Adrenal gland (tissue), 12 donors: Measurements from ENCODE around the gene GLI2. TPM values are rescaled to one million over a fixed set of nuclear protein-coding genes. Genes with fewer than 3 reads are reported as not detected.

ENCODE experiments used
- DNase-seq, 7 donors: peaks; one replicate each; pipeline ENCODE4 v3.0.0-alpha.2; 2019 to 2020
- H3K27ac ChIP-seq, 5 donors: fragments of 200-600 bp; sonication (generic) in 4 of 5; 1 replicate in 3 of 5; 2 replicates in 2 of 5; pipeline versions ENCODE4 v1.5.1 to v1.8.0; 2016 to 2020; ENCODE audit warnings: mild to moderate bottlenecking in 1 of 5
- H3K27me3 ChIP-seq: fragments of 200-600 bp; 2 replicates; pipeline ENCODE4 v1.8.0; 2021
- H3K36me3 ChIP-seq, 2 donors: fragments of 200-600 bp; replicated peaks in 1 of 2; 1 replicate in 1 of 2; 2 replicates in 1 of 2; pipeline versions ENCODE4 v1.5.1 to v1.8.0; 2018 to 2022
- H3K4me1 ChIP-seq, 2 donors: fragments of 200-600 bp; replicated peaks in 1 of 2; 1 replicate in 1 of 2; 2 replicates in 1 of 2; pipeline versions ENCODE4 v1.5.1 to v1.8.0; 2018 to 2021
- H3K4me3 ChIP-seq, 4 donors: fragments of 200-600 bp; sonication (generic) in 3 of 4; one replicate each; pipeline ENCODE4 v1.5.1; 2016 to 2018
- H3K9me3 ChIP-seq, 3 donors: fragments of 200-600 bp; sonication (generic) in 1 of 3; replicated peaks in 1 of 3; 1 replicate in 2 of 3; 2 replicates in 1 of 3; pipeline versions ENCODE4 v1.5.1 to v1.8.0; 2016 to 2021
- POLR2A ChIP-seq, 2 donors: fragments of 450-650 bp; IDR thresholded peaks; one replicate each; pipeline ENCODE4 v1.6.1; 2017; ENCODE audit warnings: antibody characterized with exemption in 2 of 2, mild to moderate bottlenecking in 2 of 2, moderate library complexity in 1 of 2
- WGBS, 4 donors: extraction: QIAGEN DNeasy Blood & Tissue Kit in 2 of 4; methylation state at CpG; one replicate each; pipeline versions ENCODE4 v1.1.5 to v1.1.7; 2013 to 2017; 5-methylcytosine and 5-hydroxymethylcytosine counted together
- intact Hi-C, 2 donors: fragments of 100-400 bp; cut with DNase I; formaldehyde crosslinking; loops; one replicate each; pipeline versions ENCODE4 v1.14.1 to v1.15.0; 2022 to 2023
- polyA plus RNA-seq, 3 donors: library from polyadenylated mRNA; stranded (reverse); fragments of 200-250 nt in 2 of 3; fragments of 350-450 nt in 1 of 3; fragmentation: Illumina TruSeq in 1 of 3; extraction: RNeasy Lipid Tissue Mini Kit (QIAGEN cat#74804) in 1 of 3; gene quantifications; one replicate each; pipeline ENCODE4 v1.2.3, GENCODE V29; 2013 to 2014
- total RNA-seq, 9 donors: library from RNA; depleted of rRNA in 4 of 9; stranded (reverse); fragments of >200 nt in 4 of 9; fragments of 120-200 nt in 1 of 9; fragmentation: NEBNext Ultra II Directional in 1 of 9; extraction: Animal tissue kit (Norgen Biotek cat#: 25700) in 1 of 9; gene quantifications; one replicate each; pipeline versions ENCODE4 v1.1.0 to v1.2.4, GENCODE V29; 2013 to 2023
- TF ChIP-seq, protein P1 (sequence below), 6 experiments: fragments of 450-650 bp in 4 of 6; fragments of 200-600 bp in 2 of 6; sonication (generic) in 1 of 6; IDR thresholded peaks; 1 replicate in 5 of 6; 2 replicates in 1 of 6; pipeline versions ENCODE4 v1.5.1 to v1.8.0; 2016 to 2021; ENCODE audit warnings: antibody characterized with exemption in 6 of 6, mild to moderate bottlenecking in 2 of 6, moderate library complexity in 1 of 6
- donor health status: healthy with polysubstance abuse.
- donor health status: Bipolar disorder and iron deficiency.
- donor health status: DM: yes; HTN: yes; CAD: no.
- donor health status: DM: no; HTN: no; CAD: no.
- donor health status: DM: no; HTN: no; CAD: no.
- donor health status: DM: yes; HTN: yes; CAD: no.

The GLI2 gene
- total and polyA plus RNA-seq, 12 donors: 0.51 to 4.5 (median 2.5) TPM

DNA sequence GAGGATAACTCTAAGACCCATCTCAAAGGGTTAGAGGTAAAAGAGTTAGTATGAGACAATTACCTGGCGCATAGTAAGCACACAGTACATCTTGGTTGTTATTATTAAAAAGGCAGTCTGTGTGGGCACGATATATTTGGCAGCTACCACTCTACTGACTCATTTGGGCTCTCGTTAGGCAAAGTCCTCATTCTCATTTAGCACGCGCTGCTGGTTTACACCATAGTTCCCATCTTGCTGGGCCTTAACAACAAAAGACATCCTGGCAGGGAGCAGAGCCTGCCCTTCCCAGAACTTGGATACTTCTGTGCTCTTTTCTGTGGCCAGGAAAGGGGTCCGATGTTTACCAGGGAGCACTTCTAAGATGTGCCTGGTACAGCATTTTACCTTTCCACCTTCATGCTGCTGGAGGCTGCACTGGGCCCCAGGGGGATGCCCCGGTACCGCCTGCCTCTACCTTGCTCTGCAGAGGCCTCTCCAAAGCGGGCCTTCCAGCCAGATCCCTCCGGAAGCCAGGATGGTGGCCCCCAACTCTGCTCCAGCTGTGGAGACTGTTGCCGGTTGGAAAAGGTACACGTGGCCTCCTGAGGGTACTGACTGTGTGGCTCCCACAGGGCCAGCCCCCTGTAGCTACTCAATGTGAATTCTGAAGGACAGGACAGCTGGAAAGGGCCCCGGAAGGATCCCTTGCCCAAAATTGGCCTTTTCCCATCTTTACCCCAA is 15.0 kb downstream of the GLI2 start:
- H3K4me3 ChIP-seq: no peak overlapping the region
- DNase-seq: peak in 2 of 7 donors; percentile 6 to 23
- TF ChIP-seq POLR2A (IDR thresholded peaks at IDR 0.05): no peak
- TF ChIP-seq, protein P1, sequence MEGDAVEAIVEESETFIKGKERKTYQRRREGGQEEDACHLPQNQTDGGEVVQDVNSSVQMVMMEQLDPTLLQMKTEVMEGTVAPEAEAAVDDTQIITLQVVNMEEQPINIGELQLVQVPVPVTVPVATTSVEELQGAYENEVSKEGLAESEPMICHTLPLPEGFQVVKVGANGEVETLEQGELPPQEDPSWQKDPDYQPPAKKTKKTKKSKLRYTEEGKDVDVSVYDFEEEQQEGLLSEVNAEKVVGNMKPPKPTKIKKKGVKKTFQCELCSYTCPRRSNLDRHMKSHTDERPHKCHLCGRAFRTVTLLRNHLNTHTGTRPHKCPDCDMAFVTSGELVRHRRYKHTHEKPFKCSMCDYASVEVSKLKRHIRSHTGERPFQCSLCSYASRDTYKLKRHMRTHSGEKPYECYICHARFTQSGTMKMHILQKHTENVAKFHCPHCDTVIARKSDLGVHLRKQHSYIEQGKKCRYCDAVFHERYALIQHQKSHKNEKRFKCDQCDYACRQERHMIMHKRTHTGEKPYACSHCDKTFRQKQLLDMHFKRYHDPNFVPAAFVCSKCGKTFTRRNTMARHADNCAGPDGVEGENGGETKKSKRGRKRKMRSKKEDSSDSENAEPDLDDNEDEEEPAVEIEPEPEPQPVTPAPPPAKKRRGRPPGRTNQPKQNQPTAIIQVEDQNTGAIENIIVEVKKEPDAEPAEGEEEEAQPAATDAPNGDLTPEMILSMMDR (IDR thresholded peaks at IDR 0.05): no peak
- intact Hi-C loops: no loop called here
- 86 to 90% (median 87%) methylated on average over 11 to 13 of the region's 13 CpGs for WGBS, 4 donors
- H3K27ac ChIP-seq: peak overlapping the region in 1 of 5 donors; percentile 69
- H3K4me1 ChIP-seq: no peaks in the 10 kb centered on the region
- no peaks in the 10 kb centered on the region for H3K9me3 ChIP-seq
- H3K27me3 ChIP-seq: no peaks in the 10 kb centered on the region
- H3K36me3 ChIP-seq: no peaks in the 10 kb centered on the region

DNA sequence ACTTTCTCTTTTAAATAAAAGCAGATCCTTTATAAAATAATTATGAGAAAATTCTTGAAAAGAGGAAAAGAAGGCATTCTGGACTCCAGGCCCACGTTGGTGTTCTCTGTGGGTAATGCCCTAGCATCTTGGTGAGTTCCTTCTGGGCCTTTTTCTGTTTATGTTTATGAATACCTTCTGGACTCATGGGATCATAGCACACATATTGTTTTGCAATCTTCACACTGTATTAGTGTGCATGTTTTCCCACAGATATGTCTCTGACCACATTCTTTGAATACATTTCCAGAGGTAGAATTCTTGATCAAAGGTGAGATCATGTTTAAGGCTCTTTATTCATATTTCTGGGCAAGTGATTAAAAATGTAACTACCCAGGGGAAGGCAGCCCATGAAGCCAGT is 15.9 kb downstream of the GLI2 start:
- TF ChIP-seq, protein P1 (IDR thresholded peaks at IDR 0.05): no peak
- TF ChIP-seq POLR2A (IDR thresholded peaks at IDR 0.05): no peak

GRCh38 chr2:120754067-120754960 is 18.6 kb downstream of the GLI2 start:
- no peak for DNase-seq
- Histone ChIP-seq H3K36me3 (no peaks in the 10 kb centered on the region), H3K4me1 (peaks cover 0 to 14% of the 10 kb centered on the region in 2 donors), H3K4me3 (no peak overlapping the region), H3K27ac (no peak overlapping the region), H3K27me3 (no peaks in the 10 kb centered on the region), H3K9me3 (no peaks in the 10 kb centered on the region)
- intact Hi-C loops: no loop called here
- 69 to 74% (median 72%) methylated on average over 14 of the region's 14 CpGs for WGBS, 4 donors
- TF ChIP-seq, protein P1 (IDR thresholded peaks at IDR 0.05): no peak
- TF ChIP-seq POLR2A (IDR thresholded peaks at IDR 0.05): no peak

More for the DNA sequence above, 15.9 kb downstream of the GLI2 start:
- Histone ChIP-seq H3K9me3 (no peaks in the 10 kb centered on the region), H3K4me3 (no peak overlapping the region), H3K4me1 (no peaks in the 10 kb centered on the region), H3K27ac (no peak overlapping the region), H3K27me3 (no peaks in the 10 kb centered on the region), H3K36me3 (no peaks in the 10 kb centered on the region)
- DNase-seq: no peak
- 81 to 92% (median 88%) methylated on average over 1 of the region's 1 CpG for WGBS, 4 donors
- intact Hi-C loops: no loop called here
